Gastrocnemius medialis (tissue), 4 donors: ENCODE results near the gene RPL22. TPM values are rescaled to one million over a fixed set of nuclear protein-coding genes. Genes with fewer than 3 reads are reported as not detected.

Experiments
- ATAC-seq, 2 donors: fragments of 150-250 bp; one replicate each; pipeline ENCODE4 v1.9.1; 2016
- DNase-seq, 2 donors: peaks; one replicate each; pipeline ENCODE4 v3.0.0-alpha.2; 2019
- H3K27ac ChIP-seq, 4 donors: fragments of 200-600 bp; sonication (generic); 1 replicate in 1 of 4; 2 replicates in 3 of 4; pipeline ENCODE4 v1.5.1; 2016 to 2018; ENCODE audit warnings: mild to moderate bottlenecking in 2 of 4, moderate library complexity in 1 of 4
- H3K27me3 ChIP-seq, 3 donors: fragments of 200-600 bp; sonication (generic) in 2 of 3; 1 replicate in 1 of 3; 2 replicates in 2 of 3; pipeline versions ENCODE4 v1.5.1 to v1.6.0; 2016 to 2019; ENCODE audit warnings: mild to moderate bottlenecking in 1 of 3, moderate library complexity in 1 of 3
- H3K36me3 ChIP-seq, 2 donors: fragments of 200-600 bp; sonication (generic) in 1 of 2; one replicate each; pipeline ENCODE4 v1.5.1; 2017 to 2018
- H3K4me1 ChIP-seq, 2 donors: fragments of 200-600 bp; sonication (generic) in 1 of 2; one replicate each; pipeline ENCODE4 v1.5.1; 2016 to 2017; ENCODE audit warnings: mild to moderate bottlenecking in 2 of 2
- H3K4me3 ChIP-seq, 4 donors: fragments of 200-600 bp; sonication (generic) in 3 of 4; 1 replicate in 1 of 4; 2 replicates in 3 of 4; pipeline ENCODE4 v1.5.1; 2016 to 2019; ENCODE audit warnings: mild to moderate bottlenecking in 2 of 4
- H3K9me3 ChIP-seq, 3 donors: fragments of 200-600 bp; sonication (generic) in 2 of 3; 1 replicate in 1 of 3; 2 replicates in 2 of 3; pipeline ENCODE4 v1.5.1; 2016 to 2019
- CTCF ChIP-seq, 5 experiments: fragments of 450-650 bp in 3 of 5; fragments of 200-600 bp in 2 of 5; sonication (generic) in 2 of 5; IDR thresholded peaks in 4 of 5; conservative IDR thresholded peaks in 1 of 5; 1 replicate in 4 of 5; 2 replicates in 1 of 5; pipeline ENCODE4 v1.5.1; 2016 to 2019; ENCODE audit warnings: antibody characterized with exemption in 5 of 5, mild to moderate bottlenecking in 3 of 5, moderate library complexity in 3 of 5
- POLR2A ChIP-seq, 2 donors: fragments of 450-650 bp; IDR thresholded peaks; one replicate each; pipeline ENCODE4 v1.6.1; 2017; ENCODE audit warnings: antibody characterized with exemption in 2 of 2, mild to moderate bottlenecking in 2 of 2, moderate library complexity in 2 of 2
- in situ Hi-C, 4 donors: fragments of 200-750 bp; cut with MboI; loops; one replicate each; pipeline versions ENCODE4 v1.15.0 to v1.8.0; 2017; ENCODE audit warnings: low sequenced_read_pairs in 4 of 4
- intact Hi-C: fragments of 100-400 bp; cut with DNase I; formaldehyde crosslinking; loops from one replicate; pipeline ENCODE4 v1.15.1; 2023; ENCODE audit warnings: low total_unique reads
- total RNA-seq, 4 donors: library from RNA; depleted of rRNA; stranded (reverse); fragments of >200 nt; gene quantifications; one replicate each; pipeline versions ENCODE4 v1.1.0 to v1.2.3, GENCODE V29; 2016

RPL22 gene
- total RNA-seq, 4 donors from 2014 or later, result 95.2 to 132 (median 121) TPM

- TF ChIP-seq POLR2A (IDR thresholded peaks at IDR 0.05), result no peak
- no peak for TF ChIP-seq CTCF (IDR thresholded peaks at IDR 0.05 in 4 of 5, conservative IDR thresholded peaks at IDR 0.05 in 1 of 5)
- no peak overlapping the region for H3K4me3 ChIP-seq
- no peak overlapping the region for H3K27ac ChIP-seq
- intact Hi-C loops (no loop called here), in situ Hi-C loops (no loop called here)
- no peaks in the 10 kb centered on the region for H3K4me1 ChIP-seq
- ATAC-seq (no peak), DNase-seq (no peak)
- no peaks in the 10 kb centered on the region for H3K9me3 ChIP-seq
- H3K27me3 ChIP-seq, result peaks cover 6 to 11% (median 7%) of the 10 kb centered on the region in 3 donors
- H3K36me3 ChIP-seq, result no peaks in the 10 kb centered on the region
Observed at GRCh38 chr1:6166655-6167390, 32.6 kb downstream of the RPL22 start.

- Histone ChIP-seq H3K36me3 (no peaks in the 10 kb centered on the region), H3K4me1 (no peaks in the 10 kb centered on the region), H3K9me3 (no peaks in the 10 kb centered on the region), H3K27me3 (peaks cover 7 to 16% (median 10%) of the 10 kb centered on the region in 3 donors), H3K27ac (no peak overlapping the region), H3K4me3 (no peak overlapping the region)
- intact Hi-C loops (no loop called here), in situ Hi-C loops (no loop called here)
- DNase-seq (no peak), ATAC-seq (no peak)
- TF ChIP-seq POLR2A (IDR thresholded peaks at IDR 0.05) (no peak), CTCF (IDR thresholded peaks at IDR 0.05 in 4 of 5, conservative IDR thresholded peaks at IDR 0.05 in 1 of 5) (no peak)
Observed at GRCh38 chr1:6166221-6166620, 33.2 kb downstream of the RPL22 start.

GRCh38 chr1:6165441-6165985, 33.9 kb downstream of the RPL22 start:
- Histone ChIP-seq H3K27ac (no peak overlapping the region), H3K9me3 (no peaks in the 10 kb centered on the region), H3K4me3 (no peak overlapping the region), H3K36me3 (no peaks in the 10 kb centered on the region), H3K27me3 (peaks cover 7 to 16% (median 12%) of the 10 kb centered on the region in 3 donors), H3K4me1 (no peaks in the 10 kb centered on the region)
- in situ Hi-C loops (no loop called here), intact Hi-C loops (no loop called here)
- no peak for ATAC-seq
- TF ChIP-seq POLR2A (IDR thresholded peaks at IDR 0.05), result no peak
- no peak for TF ChIP-seq CTCF (IDR thresholded peaks at IDR 0.05 in 4 of 5, conservative IDR thresholded peaks at IDR 0.05 in 1 of 5)
- DNase-seq, result no peak

GRCh38 chr1:6165027-6165426, 34.4 kb downstream of the RPL22 start:
- H3K9me3 ChIP-seq, result no peaks in the 10 kb centered on the region
- ATAC-seq (no peak), DNase-seq (no peak)
- H3K36me3 ChIP-seq, result no peaks in the 10 kb centered on the region
- H3K27ac ChIP-seq, result no peak overlapping the region
- intact Hi-C loops, result no loop called here
- H3K4me1 ChIP-seq, result no peaks in the 10 kb centered on the region
- H3K4me3 ChIP-seq, result no peak overlapping the region
- no peak for TF ChIP-seq CTCF (IDR thresholded peaks at IDR 0.05 in 4 of 5, conservative IDR thresholded peaks at IDR 0.05 in 1 of 5)
- no peak for TF ChIP-seq POLR2A (IDR thresholded peaks at IDR 0.05)
- peaks cover 7 to 16% (median 8%) of the 10 kb centered on the region in 3 donors for H3K27me3 ChIP-seq
- in situ Hi-C loops, result no loop called here
